Ascending aorta (tissue), 2 donors: ENCODE measurements around the gene IMMP2L. TPM values are rescaled to one million over a fixed set of nuclear protein-coding genes. Genes with fewer than 3 reads are reported as not detected.
"Not testable (repeated sequence)": the region's sequence is repeated elsewhere in the genome, so short reads cannot be mapped to it uniquely, and the experiment has no call there.

Source experiments
- DNase-seq, 2 donors: peaks; one replicate each; pipeline ENCODE4 v3.0.0-alpha.2; 2019; ENCODE audit warnings: low spot score in 2 of 2
- H3K27ac ChIP-seq, 2 donors: fragments of 200-600 bp; sonication (generic); one replicate each; pipeline ENCODE4 v1.5.1; 2016 to 2017; ENCODE audit warnings: mild to moderate bottlenecking in 1 of 2
- H3K27me3 ChIP-seq: fragments of 200-600 bp; sonication (generic); one replicate; pipeline ENCODE4 v1.5.1; 2017
- H3K36me3 ChIP-seq, 2 donors: fragments of 200-600 bp; sonication (generic); one replicate each; pipeline ENCODE4 v1.5.1; 2016
- H3K4me1 ChIP-seq, 2 donors: fragments of 200-600 bp; sonication (generic); one replicate each; pipeline ENCODE4 v1.5.1; 2016 to 2017; ENCODE audit warnings: mild to moderate bottlenecking in 1 of 2
- H3K4me3 ChIP-seq, 2 donors: fragments of 200-600 bp; sonication (generic); one replicate each; pipeline ENCODE4 v1.5.1; 2016 to 2017; ENCODE audit warnings: mild to moderate bottlenecking in 1 of 2
- H3K9me3 ChIP-seq, 2 donors: fragments of 200-600 bp; sonication (generic); one replicate each; pipeline ENCODE4 v1.5.1; 2016
- intact Hi-C: fragments of 100-400 bp; cut with DNase I; formaldehyde crosslinking; loops from one replicate; pipeline ENCODE4 v1.15.1; 2023
- total RNA-seq: library from RNA; depleted of rRNA; stranded (reverse); fragments of >200 nt; gene quantifications from one replicate; pipeline ENCODE4 v1.1.0, GENCODE V29; 2016
- TF ChIP-seq, protein P1 (sequence below), 3 experiments: fragments of 200-600 bp in 2 of 3; fragments of 450-650 bp in 1 of 3; sonication (generic) in 2 of 3; IDR thresholded peaks; one replicate each; pipeline ENCODE4 v1.5.1; 2016 to 2019; ENCODE audit warnings: antibody characterized with exemption in 3 of 3, mild to moderate bottlenecking in 1 of 3, moderate library complexity in 1 of 3

The IMMP2L gene
- total RNA-seq, 1 donor from 2014 or later, result 143 TPM

DNA sequence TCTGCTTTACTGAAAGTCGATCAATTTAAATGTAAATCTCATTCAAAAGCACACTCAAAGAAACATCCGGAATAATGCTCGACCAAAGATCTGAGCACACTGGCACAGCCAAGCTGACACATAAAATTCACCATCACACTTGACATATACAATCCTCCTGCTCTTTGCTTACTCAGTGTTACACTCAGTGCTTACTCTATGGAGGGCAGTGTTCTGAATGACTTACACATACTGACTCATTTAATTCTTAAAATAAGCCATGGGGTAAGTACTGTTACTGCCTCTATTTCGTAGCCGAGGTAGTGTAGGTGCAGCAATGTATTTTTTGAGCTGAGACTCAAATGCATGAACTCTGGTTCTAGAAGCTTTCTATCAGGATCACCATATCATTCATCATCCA is 892.9 kb downstream of the IMMP2L start:
- Histone ChIP-seq H3K4me1 (no peaks in the 10 kb centered on the region), H3K27me3 (no peaks in the 10 kb centered on the region), H3K36me3 (no peaks in the 10 kb centered on the region), H3K9me3 (peaks cover 3 to 7% of the 10 kb centered on the region in 2 donors), H3K4me3 (no peak overlapping the region), H3K27ac (no peak overlapping the region)
- DNase-seq, result no peak
- TF ChIP-seq, protein P1, sequence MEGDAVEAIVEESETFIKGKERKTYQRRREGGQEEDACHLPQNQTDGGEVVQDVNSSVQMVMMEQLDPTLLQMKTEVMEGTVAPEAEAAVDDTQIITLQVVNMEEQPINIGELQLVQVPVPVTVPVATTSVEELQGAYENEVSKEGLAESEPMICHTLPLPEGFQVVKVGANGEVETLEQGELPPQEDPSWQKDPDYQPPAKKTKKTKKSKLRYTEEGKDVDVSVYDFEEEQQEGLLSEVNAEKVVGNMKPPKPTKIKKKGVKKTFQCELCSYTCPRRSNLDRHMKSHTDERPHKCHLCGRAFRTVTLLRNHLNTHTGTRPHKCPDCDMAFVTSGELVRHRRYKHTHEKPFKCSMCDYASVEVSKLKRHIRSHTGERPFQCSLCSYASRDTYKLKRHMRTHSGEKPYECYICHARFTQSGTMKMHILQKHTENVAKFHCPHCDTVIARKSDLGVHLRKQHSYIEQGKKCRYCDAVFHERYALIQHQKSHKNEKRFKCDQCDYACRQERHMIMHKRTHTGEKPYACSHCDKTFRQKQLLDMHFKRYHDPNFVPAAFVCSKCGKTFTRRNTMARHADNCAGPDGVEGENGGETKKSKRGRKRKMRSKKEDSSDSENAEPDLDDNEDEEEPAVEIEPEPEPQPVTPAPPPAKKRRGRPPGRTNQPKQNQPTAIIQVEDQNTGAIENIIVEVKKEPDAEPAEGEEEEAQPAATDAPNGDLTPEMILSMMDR (IDR thresholded peaks at IDR 0.05), result no peak
- intact Hi-C loops, result no loop called here

- H3K4me3 ChIP-seq, result no peak overlapping the region
- DNase-seq, result no peak
- H3K9me3 ChIP-seq, result peaks cover 9 to 37% of the 10 kb centered on the region in 2 donors
- H3K36me3 ChIP-seq, result no peaks in the 10 kb centered on the region
- intact Hi-C loops, result no loop called here
- no peaks in the 10 kb centered on the region for H3K27me3 ChIP-seq
- TF ChIP-seq, protein P1 (IDR thresholded peaks at IDR 0.05), result no peak
- H3K4me1 ChIP-seq, result no peaks in the 10 kb centered on the region
- no peak overlapping the region for H3K27ac ChIP-seq
These were observed 897.5 kb downstream of the IMMP2L start for GRCh38 chr7:110664803-110665202.

- H3K4me3 ChIP-seq, intact Hi-C loops, H3K27me3 ChIP-seq, H3K36me3 ChIP-seq, H3K27ac ChIP-seq, H3K4me1 ChIP-seq, DNase-seq: not testable (repeated sequence)
- H3K9me3 ChIP-seq, result peaks cover 9 to 66% of the 10 kb centered on the region in 2 donors
These were observed 901.7 kb downstream of the IMMP2L start for GRCh38 chr7:110660637-110661036.

GRCh38 chr7:110650328-110650727 is 912.0 kb downstream of the IMMP2L start:
- intact Hi-C loops, result no loop called here
- no peaks in the 10 kb centered on the region for H3K27me3 ChIP-seq

DNA sequence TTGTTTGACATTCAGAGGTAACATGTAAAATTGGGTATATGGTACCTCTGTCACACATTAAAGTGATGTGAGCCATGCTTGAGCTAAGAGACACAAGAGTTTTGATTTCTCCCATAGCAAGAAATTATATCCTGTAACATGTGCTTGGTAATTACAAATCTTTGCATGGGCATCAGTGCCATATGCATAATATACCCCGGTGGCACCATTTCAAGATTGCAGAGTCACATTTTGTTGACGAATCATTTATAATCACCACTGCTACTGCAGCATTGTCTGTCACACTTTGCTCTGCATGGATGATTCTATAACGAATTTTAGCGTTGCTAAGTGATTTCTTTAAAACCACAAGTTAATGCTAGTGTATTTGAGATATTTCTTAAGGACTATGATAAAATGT is 915.0 kb downstream of the IMMP2L start:
- intact Hi-C loops, result no loop called here
- H3K27ac ChIP-seq, result no peak overlapping the region
- TF ChIP-seq, protein P1 (IDR thresholded peaks at IDR 0.05), result no peak
- no peaks in the 10 kb centered on the region for H3K4me1 ChIP-seq
- no peak overlapping the region for H3K4me3 ChIP-seq
- no peak for DNase-seq
- no peaks in the 10 kb centered on the region for H3K9me3 ChIP-seq
- no peaks in the 10 kb centered on the region for H3K36me3 ChIP-seq
- no peaks in the 10 kb centered on the region for H3K27me3 ChIP-seq

More at GRCh38 chr7:110650328-110650727, 912.0 kb downstream of the IMMP2L start:
- DNase-seq, result no peak
- TF ChIP-seq, protein P1 (IDR thresholded peaks at IDR 0.05), result no peak
- Histone ChIP-seq H3K27ac (no peak overlapping the region), H3K4me1 (no peaks in the 10 kb centered on the region), H3K9me3 (peaks cover 0 to 11% of the 10 kb centered on the region in 2 donors), H3K36me3 (no peaks in the 10 kb centered on the region), H3K4me3 (no peak overlapping the region)

DNA sequence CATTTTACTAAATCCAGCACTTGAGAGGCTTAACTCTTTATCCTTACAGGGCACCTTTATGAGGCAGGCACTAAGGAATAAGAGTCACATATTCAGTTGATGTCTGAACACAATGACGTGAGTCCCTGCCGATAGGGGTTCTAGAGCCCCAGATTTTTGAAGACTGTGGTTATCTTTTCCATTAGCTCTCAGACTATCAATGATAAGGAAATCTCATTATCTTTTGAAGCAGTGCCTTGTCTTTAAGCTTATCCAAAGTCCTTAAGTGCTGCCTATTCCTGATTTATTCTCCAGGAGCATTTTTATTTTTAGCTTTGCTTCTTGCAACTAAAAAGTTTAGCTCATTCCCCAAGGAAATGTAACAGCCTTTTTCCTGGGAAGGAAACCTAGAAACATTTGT is 915.5 kb downstream of the IMMP2L start:
- Histone ChIP-seq H3K27me3 (no peaks in the 10 kb centered on the region), H3K36me3 (no peaks in the 10 kb centered on the region), H3K27ac (no peak overlapping the region), H3K9me3 (no peaks in the 10 kb centered on the region), H3K4me3 (no peak overlapping the region), H3K4me1 (no peaks in the 10 kb centered on the region)
- intact Hi-C loops, result no loop called here
- TF ChIP-seq, protein P1 (IDR thresholded peaks at IDR 0.05), result no peak
- DNase-seq, result no peak
